VCaP (cell line): Measurements from ENCODE around the gene PLOD1.
A peak's percentile ranks its signal among the peaks of the same experiment; 100 is the strongest.

ENCODE experiments used
- H3K27ac ChIP-seq: fragments of 450-650 bp; 2 replicates; pipeline ENCODE4 v1.5.1; 2017
- CTCF ChIP-seq: fragments of 450-650 bp; conservative IDR thresholded peaks from 2 replicates; pipeline ENCODE4 v1.5.1; 2017; ENCODE audit warnings: mild to moderate bottlenecking, moderate library complexity

The PLOD1 gene

GRCh38 chr1:11978301-11978700 is 43.8 kb downstream of the PLOD1 start:
- no peak for TF ChIP-seq CTCF
- H3K27ac ChIP-seq = no peak overlapping the region

- H3K27ac ChIP-seq = peak overlapping the region; percentile 87
- TF ChIP-seq CTCF = no peak
These were observed 44.7 kb downstream of the PLOD1 start for GRCh38 chr1:11979028-11979850.

- no peak for TF ChIP-seq CTCF
- peak within 1 kb of the TSS; percentile 87 for H3K27ac ChIP-seq
These were observed 45.5 kb downstream of the PLOD1 start, which contains the start of gene MFN2 for GRCh38 chr1:11979851-11980675. Gene MFN2, plus strand, starts transcription at chr1:11980444. Its CDS starts 8,725 bp downstream, at chr1:11989169.

- TF ChIP-seq CTCF = no peak
- H3K27ac ChIP-seq = peak overlapping the region; percentile 87
These were observed 46.1 kb downstream of the PLOD1 start for GRCh38 chr1:11980676-11980972.

- no peak for TF ChIP-seq CTCF
- peak overlapping the region; percentile 87; the same call in 1 of the 2 replicates for H3K27ac ChIP-seq
These were observed 47.0 kb downstream of the PLOD1 start for GRCh38 chr1:11981378-11982009.

- H3K27ac ChIP-seq = no peak overlapping the region
- TF ChIP-seq CTCF = no peak
These were observed 47.5 kb downstream of the PLOD1 start for GRCh38 chr1:11982010-11982392.

GRCh38 chr1:11984121-11984520 is 49.6 kb downstream of the PLOD1 start:
- no peak overlapping the region for H3K27ac ChIP-seq
- no peak for TF ChIP-seq CTCF
